IMR-90 (cell line): Measurements from ENCODE around the gene PPIP5K2. TPM values are rescaled to one million over a fixed set of nuclear protein-coding genes. Genes with fewer than 3 reads are reported as not detected.

Experiments used
- ATAC-seq: fragments of 200-7000 bp; cut with Tn5 transposase; 2 replicates; pipeline ENCODE4 v1.9.1; 2020; ENCODE audit warnings: low read depth, mild to moderate bottlenecking, moderate library complexity
- Bru-seq: library from RNA; stranded (reverse); fragments of 400-500 nt; gene quantifications from one replicate; lab custom pipeline; 2021; lab: Mats Ljungman, UMichigan
- BruChase-seq, 2 experiments: library from RNA; stranded (reverse); fragments of 400-500 nt; gene quantifications; one replicate each; lab custom pipeline; 2021; lab: Mats Ljungman, UMichigan
- BruUV-seq: library from RNA; stranded (reverse); fragments of 400-500 nt; replicated peaks from 2 replicates; lab custom pipeline; 2021; lab: Mats Ljungman, UMichigan
- CTCF ChIA-PET: fragments of 300-600 bp; formaldehyde crosslinking; extraction: SDS; loops from one replicate; lab custom pipeline; 2021; ENCODE audit warnings: antibody characterized with exemption; lab: Yijun Ruan, JAX
- POLR2A ChIA-PET: fragments of 300-600 bp; sonication (Branson Sonifier 250); formaldehyde crosslinking; loops from one replicate; lab custom pipeline; 2022; ENCODE audit warnings: antibody characterized with exemption; ENCODE audit not compliant: unreplicated experiment; lab: Charles Lee
- DNase-seq: peaks from one replicate; pipeline ENCODE4 v3.0.0; 2013
- H2AFZ ChIP-seq: replicated peaks from 2 replicates; pipeline ENCODE3; 2013; ENCODE audit warnings: low read length, mild to moderate bottlenecking; ENCODE audit not compliant: poor library complexity
- H2AK5ac ChIP-seq: 2 replicates; pipeline ENCODE4 v1.6.1; 2013; ENCODE audit warnings: low read depth, low read length, inconsistent platforms
- H2AK9ac ChIP-seq: replicated peaks from 2 replicates; pipeline ENCODE3; 2013; ENCODE audit warnings: mild to moderate bottlenecking, low read depth, low read length, moderate library complexity; ENCODE audit not compliant: poor library complexity
- H2BK120ac ChIP-seq: 2 replicates; pipeline ENCODE4 v1.6.1; 2013; ENCODE audit warnings: low read depth, low read length, inconsistent platforms
- H2BK15ac ChIP-seq: 3 replicates; pipeline ENCODE4 v1.6.1; 2013; ENCODE audit warnings: low read depth, low read length, inconsistent platforms
- H2BK20ac ChIP-seq: 2 replicates; pipeline ENCODE4 v1.6.1; 2013; ENCODE audit warnings: low read depth, mild to moderate bottlenecking, inconsistent platforms, low read length, moderate library complexity
- H2BK5ac ChIP-seq: 2 replicates; pipeline ENCODE4 v1.6.1; 2013; ENCODE audit warnings: mild to moderate bottlenecking, low read depth, low read length, inconsistent platforms; ENCODE audit not compliant: poor library complexity, severe bottlenecking
- H3K14ac ChIP-seq: replicated peaks from 2 replicates; pipeline ENCODE4 v1.6.1; 2013; ENCODE audit warnings: low read depth, low read length, inconsistent platforms
- H3K18ac ChIP-seq: 2 replicates; pipeline ENCODE4 v1.6.1; 2013; ENCODE audit warnings: low read depth, low read length, control low read depth
- H3K23ac ChIP-seq: 2 replicates; pipeline ENCODE4 v1.6.1; 2013; ENCODE audit warnings: low read depth, low read length, inconsistent platforms
- H3K27ac ChIP-seq: 2 replicates; pipeline ENCODE4 v1.5.1; 2013; ENCODE audit warnings: mild to moderate bottlenecking, control low read depth, low read length; ENCODE audit not compliant: insufficient read depth
- H3K27me3 ChIP-seq: 2 replicates; pipeline ENCODE4 v1.6.1; 2013; ENCODE audit warnings: low read length; ENCODE audit not compliant: control insufficient read depth, insufficient read depth
- H3K36me3 ChIP-seq: 2 replicates; pipeline ENCODE4 v1.6.1; 2013; ENCODE audit warnings: low read length, mixed read lengths; ENCODE audit not compliant: control insufficient read depth, insufficient read depth
- H3K4ac ChIP-seq: 2 replicates; pipeline ENCODE4 v1.6.1; 2013; ENCODE audit warnings: low read depth, low read length, inconsistent platforms
- H3K4me1 ChIP-seq: 2 replicates; pipeline ENCODE4 v1.6.1; 2013; ENCODE audit warnings: low read length, mixed read lengths; ENCODE audit not compliant: control insufficient read depth, insufficient read depth
- H3K4me2 ChIP-seq: 2 replicates; pipeline ENCODE4 v1.6.1; 2013; ENCODE audit warnings: low read depth, mild to moderate bottlenecking, control low read depth, low read length, moderate library complexity
- H3K4me3 ChIP-seq: 2 replicates; pipeline ENCODE4 v1.5.1; 2013; ENCODE audit warnings: low read depth, mild to moderate bottlenecking, control low read depth, low read length, moderate library complexity; ENCODE audit not compliant: insufficient read depth
- H3K56ac ChIP-seq: 2 replicates; pipeline ENCODE4 v1.6.1; 2013; ENCODE audit warnings: low read length, inconsistent platforms; ENCODE audit not compliant: insufficient read depth; ENCODE audit errors: extremely low read depth
- H3K79me1 ChIP-seq, 2 experiments: 2 replicates each; pipeline ENCODE4 v1.6.1; 2013; ENCODE audit warnings: low read length in 2 of 2, inconsistent platforms in 1 of 2, low read depth in 1 of 2
- H3K9ac ChIP-seq: 2 replicates; pipeline ENCODE4 v1.6.1; 2013; ENCODE audit warnings: low read depth, low read length, control low read depth
- H3K9me1 ChIP-seq: 2 replicates; pipeline ENCODE4 v1.6.1; 2013; ENCODE audit warnings: low read length, inconsistent platforms; ENCODE audit not compliant: insufficient read depth
- H3K9me3 ChIP-seq: 2 replicates; pipeline ENCODE4 v1.6.1; 2013; ENCODE audit warnings: low read length; ENCODE audit not compliant: control insufficient read depth, insufficient read depth
- H4K20me1 ChIP-seq: 2 replicates; pipeline ENCODE4 v1.6.1; 2013; ENCODE audit warnings: low read length, inconsistent platforms; ENCODE audit not compliant: insufficient read depth
- H4K5ac ChIP-seq: 2 replicates; pipeline ENCODE4 v1.6.1; 2013; ENCODE audit warnings: mild to moderate bottlenecking, low read depth, low read length, control low read depth
- H4K8ac ChIP-seq, 2 experiments: 2 replicates each; pipeline ENCODE4 v1.6.1; 2013; ENCODE audit warnings: low read depth in 2 of 2, low read length in 2 of 2, control low read depth in 1 of 2, inconsistent platforms in 1 of 2
- H4K91ac ChIP-seq: 2 replicates; pipeline ENCODE4 v1.6.1; 2013; ENCODE audit warnings: low read depth, low read length, inconsistent platforms; ENCODE audit not compliant: insufficient read depth
- BHLHE40 ChIP-seq: fragments of 150-350 bp; IDR thresholded peaks from 2 replicates; pipeline ENCODE4 v1.6.1; 2016; ENCODE audit warnings: mild to moderate bottlenecking, low read depth, low read length
- CEBPB ChIP-seq: IDR thresholded peaks from 2 replicates; pipeline ENCODE4 v1.6.1; 2012; ENCODE audit warnings: low read depth, low read length, improper control_type of control experiment
- CHD1 ChIP-seq: IDR thresholded peaks from 2 replicates; pipeline ENCODE4 v1.6.1; 2012; ENCODE audit warnings: low read depth, low read length, improper control_type of control experiment
- MAZ ChIP-seq: IDR thresholded peaks from 2 replicates; pipeline ENCODE4 v1.6.1; 2012; ENCODE audit warnings: low read depth, mild to moderate bottlenecking, low read length, improper control_type of control experiment, moderate library complexity, borderline replicate concordance
- MXI1 ChIP-seq: IDR thresholded peaks from 2 replicates; pipeline ENCODE4 v1.6.1; 2012; ENCODE audit warnings: low read depth, mild to moderate bottlenecking, low read length, moderate library complexity, borderline replicate concordance
- POLR2A ChIP-seq: IDR thresholded peaks from 2 replicates; pipeline ENCODE4 v1.6.1; 2012; ENCODE audit warnings: mild to moderate bottlenecking, low read depth, low read length
- SMC3 ChIP-seq: fragments of 150-350 bp; IDR thresholded peaks from 2 replicates; pipeline ENCODE4 v1.6.1; 2016; ENCODE audit warnings: low read depth, mild to moderate bottlenecking, antibody characterized with exemption, low read length, moderate library complexity
- WGBS, 2 experiments: methylation state at CpG; one replicate each; pipeline versions ENCODE4 v1.1.5 to v1.1.7; 2013; ENCODE audit warnings: missing lambda C conversion rate in 2 of 2; ENCODE audit not compliant: insufficient read length in 1 of 2; ENCODE audit errors: extremely low coverage in 2 of 2; 5-methylcytosine and 5-hydroxymethylcytosine counted together
- dilution Hi-C: fragments of 300-500 bp; cut with HindIII; formaldehyde crosslinking; loops from one replicate; pipeline ENCODE4 v1.14.3; 2018; ENCODE audit warnings: low sequenced_read_pairs; ENCODE audit not compliant: unreplicated experiment
- in situ Hi-C: fragments of 300-500 bp; cut with MboI; formaldehyde crosslinking; loops from 3 replicates; pipeline ENCODE4 v1.14.3; 2019; ENCODE audit warnings: low sequenced_read_pairs, inconsistent platforms, mixed read lengths
- intact Hi-C: fragments of 100-400 bp; cut with micrococcal nuclease; formaldehyde crosslinking; loops from 2 replicates; pipeline ENCODE4 v1.10.0; 2022
- long read RNA-seq: library from polyadenylated mRNA; unstranded; transcript quantifications from one replicate; pipeline ENCODE4 v2.0.0, GENCODE V29; 2021; ENCODE audit not compliant: unreplicated experiment
- polyA plus RNA-seq, 3 experiments: library from polyadenylated mRNA; depleted of rRNA; stranded (reverse); fragments of >200 nt; gene quantifications; 2 replicates each; pipeline ENCODE4 v1.2.3, GENCODE V29; 2012; ENCODE audit warnings: low replicate concordance in 1 of 3
- total RNA-seq: library from RNA; depleted of rRNA; stranded (reverse); fragments of >200 nt; gene quantifications from 2 replicates; pipeline ENCODE4 v1.2.3, GENCODE V29; 2012; rRNA removed
- TF ChIP-seq, protein P1 (sequence below): fragments of 150-350 bp; IDR thresholded peaks from 2 replicates; pipeline ENCODE4 v1.6.1; 2016; ENCODE audit warnings: low read depth, mild to moderate bottlenecking, low read length, moderate library complexity, borderline replicate concordance

Gene PPIP5K2
- total RNA-seq (67.6 and 96.4 TPM in 2 replicates), polyA plus RNA-seq (2012; rRNA removed) (25.9 and 32.4 TPM in 2 replicates), Bru-seq, nascent RNA (percentile 73 among the genes with signal in this experiment), BruChase-seq, experiment 1, labeled RNA remaining after a 6-hour chase (percentile 70 among the genes with signal in this experiment), BruChase-seq, experiment 2, labeled RNA remaining after a 2-hour chase (percentile 77 among the genes with signal in this experiment)
- 5.5 and 13.4 TPM in 2 replicates for polyA plus RNA-seq (2012; cell fraction: cytosol; rRNA removed)
- 8.7 and 63.0 TPM in 2 replicates for polyA plus RNA-seq (2012; cell fraction: nucleus; rRNA removed; ENCODE audit: low replicate concordance)
- long read RNA-seq, full-length matches to known transcripts: 3 of 24 reads
- long read RNA-seq, partial matches to known transcripts: 6 of 24 reads
- long read RNA-seq, other reads (novel, unspliced or antisense): 15 of 24 reads

DNA sequence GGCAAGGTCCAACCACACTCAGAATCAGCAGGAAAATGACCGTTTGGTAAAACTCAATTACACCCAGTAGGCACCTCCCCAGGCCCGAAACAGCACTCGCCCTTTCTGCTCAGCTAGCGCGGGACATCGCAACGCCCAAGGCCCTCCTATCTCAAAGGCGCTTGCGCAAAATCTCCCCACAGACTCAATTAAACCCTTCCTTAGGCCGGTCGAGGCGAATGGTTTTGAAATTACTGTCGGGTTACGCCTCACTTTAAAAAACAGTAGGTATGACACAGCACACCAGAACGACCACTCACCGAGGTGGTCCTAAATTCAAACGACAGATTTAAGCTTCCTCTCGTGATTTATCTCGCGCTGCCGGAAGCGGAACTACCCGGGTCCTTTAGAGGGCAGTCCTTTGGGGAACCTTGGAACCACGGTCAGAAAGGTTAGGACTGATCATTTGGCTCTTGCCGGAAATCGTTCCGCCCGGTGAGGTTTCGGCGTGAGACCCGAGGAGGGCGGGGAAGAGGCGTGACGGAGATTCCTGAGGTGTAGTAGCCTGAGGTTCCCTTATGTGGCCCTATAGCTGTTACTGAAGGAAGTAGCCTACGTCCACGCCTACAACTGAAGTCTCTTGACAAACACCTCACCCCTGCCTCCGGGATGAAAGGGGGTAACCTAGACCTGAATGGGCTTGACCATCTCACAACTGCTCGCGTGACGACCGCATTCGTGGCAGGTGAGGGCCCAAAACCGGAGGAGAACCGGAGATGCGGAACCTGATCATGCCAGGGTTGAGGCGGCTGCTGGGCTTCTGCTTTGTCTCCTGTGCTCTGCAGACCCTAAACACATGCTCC, at the start of gene PPIP5K2, which contains the start of gene GIN1:
PPIP5K2 (plus strand) TSS at position 537 of the 842 bp plus-strand sequence. CDS start 9,289 bp downstream, outside the sequence.
GIN1 (minus strand) TSS at position 374 of the 842 bp plus-strand sequence. CDS start 11,431 bp downstream, outside the sequence.
- H4K20me1 ChIP-seq: no peaks in the 10 kb centered on the region; the same call in 1 of the 2 replicates
- intact Hi-C loops: loop anchor here (10.0 kb wide), 1 partner anchor 365 kb away; the partner anchor contains the start of gene PAM

More for the DNA sequence above, at the start of gene PPIP5K2, which contains the start of gene GIN1:
- Histone ChIP-seq H2AFZ (peak within 1 kb of the TSS; percentile 96), H3K14ac (peak within 1 kb of the TSS; percentile 90), H3K18ac (peak within 1 kb of the TSS; percentile 91), H2BK5ac (peak within 1 kb of the TSS; percentile 92), H3K56ac (peak within 1 kb of the TSS; percentile 99), H3K23ac (peak within 1 kb of the TSS; percentile 87), H3K9ac (peak within 1 kb of the TSS; percentile 99), H3K36me3 (no peaks in the 10 kb centered on the region), H3K27me3 (no peaks in the 10 kb centered on the region), H3K27ac (peak within 1 kb of the TSS; percentile 86), H2BK120ac (peak within 1 kb of the TSS; percentile 69), H3K4me1 (no peaks in the 10 kb centered on the region), H3K9me1 (0 out of 2 replicates have a peak, but pooled peaks cover 4% of the 10 kb centered on the region), H2BK15ac (peak within 1 kb of the TSS; percentile 39; the same call in 1 of the 3 replicates), H4K8ac (peak within 1 kb of the TSS; percentile 66 to 99), H3K79me1 (peaks cover 7 to 36% of the 10 kb centered on the region in 2 experiments; a peak in 3 of 4 replicates), H3K4ac (peak within 1 kb of the TSS; percentile 89), H3K4me3 (peak within 1 kb of the TSS; percentile 81), H4K91ac (peak within 1 kb of the TSS; percentile 85), H2AK5ac (peak within 1 kb of the TSS; percentile 67; the same call in 1 of the 2 replicates), H3K4me2 (peak within 1 kb of the TSS; percentile 99), H2BK20ac (peak within 1 kb of the TSS; percentile 47; the same call in 1 of the 2 replicates), H4K5ac (peak within 1 kb of the TSS; percentile 97), H2AK9ac (peak within 1 kb of the TSS; percentile 85), H3K9me3 (no peaks in the 10 kb centered on the region)
- 2% methylated on average over 9 of the region's 46 CpGs; no CpG with 5 or more reads in 1 of the 2 experiments for WGBS, 2 experiments
- CTCF ChIA-PET: interaction anchor here (0.6 to 1.2 kb wide), 3 partner anchors 9 to 443 kb away, joined by 3 read pairs; no protein-coding TSS in a partner anchor
- POLR2A ChIA-PET: interaction anchor here (0.8 kb wide), 1 partner anchor 14 kb away, joined by 3 read pairs; no protein-coding TSS in a partner anchor
- BruUV-seq: no TSS peak
- dilution Hi-C loops (no loop called here), in situ Hi-C loops (loop anchor here (10.0 kb wide), 1 partner anchor 365 kb away; the partner anchor contains the start of gene PAM)
- DNase-seq (peak; percentile 98), ATAC-seq (peak; percentile 97)
- TF ChIP-seq SMC3: 0 out of 2 replicates have a peak, but pooled peaks have one; percentile 10
- peak; percentile 76 for TF ChIP-seq POLR2A
- TF ChIP-seq MAZ: peak; percentile 92; the same call in 1 of the 2 replicates
- TF ChIP-seq CEBPB: peak; percentile 83
- no peak for TF ChIP-seq CHD1
- TF ChIP-seq, protein P1, sequence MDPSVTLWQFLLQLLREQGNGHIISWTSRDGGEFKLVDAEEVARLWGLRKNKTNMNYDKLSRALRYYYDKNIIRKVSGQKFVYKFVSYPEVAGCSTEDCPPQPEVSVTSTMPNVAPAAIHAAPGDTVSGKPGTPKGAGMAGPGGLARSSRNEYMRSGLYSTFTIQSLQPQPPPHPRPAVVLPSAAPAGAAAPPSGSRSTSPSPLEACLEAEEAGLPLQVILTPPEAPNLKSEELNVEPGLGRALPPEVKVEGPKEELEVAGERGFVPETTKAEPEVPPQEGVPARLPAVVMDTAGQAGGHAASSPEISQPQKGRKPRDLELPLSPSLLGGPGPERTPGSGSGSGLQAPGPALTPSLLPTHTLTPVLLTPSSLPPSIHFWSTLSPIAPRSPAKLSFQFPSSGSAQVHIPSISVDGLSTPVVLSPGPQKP: peak; percentile 76; the same call in 1 of the 2 replicates
- TF ChIP-seq MXI1: peak; percentile 98
- TF ChIP-seq BHLHE40: no peak; the same call in 1 of the 2 replicates
